Stimulated activated CD8-positive, alpha-beta memory T cell treated with anti-CD3 and anti-CD28 coated beads, Interleukin-15, amount 100 ng/mL, for 24 hours (primary cell): ENCODE results near the gene AXDND1.

Experiments used
- DNase-seq: peaks from one replicate; pipeline ENCODE4 v3.0.0-alpha.2; 2020; ENCODE audit warnings: low read depth

AXDND1 gene

GRCh38 chr1:179575497-179576314 is 209.9 kb downstream of the AXDND1 start, which contains the start of gene NPHS2:
NPHS2 (minus strand) TSS chr1:179575948; CDS start chr1:179575864, 84 bp downstream.
- no peak for DNase-seq

DNA sequence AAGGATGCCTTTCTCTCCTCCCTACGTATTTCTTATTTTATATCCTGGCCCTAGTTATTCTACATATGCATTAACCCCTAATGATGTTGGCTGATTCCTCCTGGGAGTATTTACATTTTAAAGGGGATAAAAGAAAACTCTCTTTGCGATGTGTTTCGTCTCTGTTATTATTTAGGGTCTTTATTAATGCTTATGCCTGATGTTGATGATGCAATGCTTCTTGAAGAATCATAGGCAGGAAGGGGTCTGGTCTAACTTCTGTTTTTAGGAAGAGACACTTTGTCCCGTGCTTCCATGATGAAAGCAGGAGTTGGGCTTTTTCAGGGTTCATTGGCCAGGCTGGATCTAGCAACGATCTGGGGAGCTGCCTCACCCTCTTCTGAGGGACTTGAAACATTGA is 210.7 kb downstream of the AXDND1 start:
- no peak for DNase-seq

- DNase-seq: no peak
Measured at GRCh38 chr1:179583771-179584320, 218.1 kb downstream of the AXDND1 start.

- DNase-seq: no peak
Measured at GRCh38 chr1:179586107-179586823, 220.5 kb downstream of the AXDND1 start.

DNA sequence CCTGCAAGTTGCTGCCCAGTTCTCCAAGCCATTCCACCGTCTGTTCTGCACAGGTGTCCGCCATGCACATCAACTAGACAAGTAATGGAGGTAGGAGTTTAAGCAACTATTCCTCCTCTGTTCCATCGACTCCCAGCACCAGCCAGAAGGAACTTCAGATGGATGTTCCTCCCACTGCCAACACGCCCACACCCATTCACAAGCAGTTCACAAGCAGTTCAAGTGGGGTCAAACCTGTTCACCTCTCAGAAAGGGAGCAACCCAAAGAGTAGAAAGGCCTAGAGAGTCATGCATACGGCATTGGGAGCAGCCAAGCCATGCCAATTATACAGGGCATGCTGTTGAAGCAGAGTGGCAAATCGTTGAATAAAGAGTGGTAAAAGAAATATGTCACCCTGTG is 221.6 kb downstream of the AXDND1 start:
- no peak for DNase-seq

GRCh38 chr1:179588425-179589024 is 222.8 kb downstream of the AXDND1 start:
- DNase-seq: no peak

DNA sequence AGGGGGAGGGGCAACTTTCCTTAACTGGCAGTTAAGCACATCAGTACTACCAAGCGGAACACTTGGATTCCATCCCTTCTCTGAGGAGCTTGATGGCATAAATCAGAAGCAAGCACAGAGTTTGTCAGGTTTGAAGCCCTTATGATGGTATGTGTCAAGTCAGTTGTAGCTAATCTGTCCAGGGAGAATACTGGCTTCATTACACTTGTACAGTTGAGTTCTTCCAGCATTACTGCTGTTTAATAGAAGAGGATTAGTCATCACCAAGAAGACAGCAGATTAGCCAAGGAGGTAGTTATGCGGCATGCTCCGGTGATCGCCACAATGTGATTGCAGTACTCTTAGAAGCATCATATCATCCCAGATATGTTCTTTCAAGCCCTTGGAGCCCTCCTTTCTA is 223.7 kb downstream of the AXDND1 start:
- no peak for DNase-seq

- DNase-seq: no peak
Measured at GRCh38 chr1:179590671-179591070, 224.9 kb downstream of the AXDND1 start.

DNA sequence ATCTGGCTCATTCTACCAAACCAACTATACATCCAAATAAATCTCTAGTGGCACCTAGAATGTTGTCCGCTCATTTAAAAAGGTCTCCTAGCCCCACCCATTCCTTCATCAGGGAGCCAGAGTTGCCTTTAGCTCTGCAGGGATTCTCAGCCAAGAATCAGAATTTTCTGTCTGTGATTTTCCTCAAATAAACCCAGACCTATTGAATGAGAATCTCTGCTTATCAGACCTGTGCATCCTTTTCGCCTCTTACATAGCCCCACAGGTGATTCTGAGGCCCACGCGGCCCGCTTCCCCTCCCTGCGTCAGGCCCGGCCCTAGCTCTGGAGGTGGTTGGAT is 225.5 kb downstream of the AXDND1 start:
- no peak for DNase-seq

GRCh38 chr1:179591592-179592580 is 226.1 kb downstream of the AXDND1 start, which contains the start of gene TDRD5:
TDRD5 (plus strand) TSS chr1:179591832; CDS start chr1:179592616, 784 bp downstream.
- no peak for DNase-seq

DNA sequence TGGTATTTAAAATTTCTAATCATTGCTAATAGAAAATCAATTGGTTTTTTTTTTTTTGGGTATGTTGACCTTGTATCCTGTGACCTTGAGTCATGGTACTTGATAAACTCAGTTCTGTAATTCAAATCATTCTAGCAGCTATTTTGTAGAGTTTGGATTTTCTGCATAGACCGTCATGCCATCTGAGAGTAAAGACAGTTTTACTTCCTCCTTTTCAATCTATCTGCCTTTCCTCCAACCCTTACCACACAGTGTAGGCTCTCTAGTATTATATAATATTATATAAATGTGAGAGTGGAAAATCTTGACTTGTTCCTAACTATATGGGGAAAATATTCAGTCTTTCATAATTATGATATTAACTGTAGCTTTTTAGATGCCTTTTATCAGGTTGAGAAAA is 232.9 kb downstream of the AXDND1 start:
- DNase-seq: no peak

DNA sequence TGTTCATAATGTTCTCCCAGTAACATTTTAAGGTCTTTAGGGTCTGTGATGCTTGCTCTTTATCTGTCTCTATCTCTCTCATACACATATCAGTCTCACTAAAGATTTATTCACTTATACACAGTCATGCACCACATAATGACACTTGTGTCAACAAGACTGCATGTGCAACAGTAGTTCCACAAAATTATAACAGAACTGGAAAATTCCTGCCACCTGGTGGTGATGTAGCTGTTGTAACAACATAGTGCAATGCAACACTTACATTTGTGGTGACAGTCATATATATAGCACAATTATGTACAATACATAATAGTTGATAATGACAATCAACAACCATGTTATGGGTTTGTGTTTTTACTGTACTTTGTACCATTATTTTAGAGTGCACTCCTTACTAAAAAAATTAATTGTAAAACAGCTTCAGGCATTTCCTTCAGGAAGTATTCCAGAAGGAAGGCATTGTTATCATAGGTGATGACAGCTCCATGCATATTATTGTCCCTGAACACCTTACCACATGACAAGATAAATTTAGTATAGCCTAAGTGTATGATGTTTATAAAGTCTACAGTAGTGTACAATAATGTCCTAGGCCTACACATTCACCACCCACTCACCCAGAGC is 234.0 kb downstream of the AXDND1 start:
- DNase-seq: no peak

DNA sequence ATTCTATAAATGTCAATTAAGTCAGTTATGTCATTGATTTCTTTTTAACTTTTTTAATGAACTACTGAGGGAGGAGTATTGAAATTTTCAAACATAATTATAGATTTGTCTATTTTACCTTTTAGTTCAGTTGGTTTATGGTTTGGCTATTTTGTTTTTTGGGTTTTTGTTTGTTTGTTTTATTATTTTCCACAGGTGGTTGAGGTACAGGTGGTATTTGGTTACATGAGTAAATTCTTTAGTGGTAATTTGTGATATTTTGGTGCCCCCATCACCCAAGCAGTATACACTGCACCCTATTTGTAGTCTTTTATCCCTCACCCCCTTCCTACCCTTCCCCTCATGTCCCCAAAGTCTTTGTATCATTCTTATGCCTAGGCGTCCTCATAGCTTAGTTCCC is 235.3 kb downstream of the AXDND1 start:
- DNase-seq: no peak
